HepG2 (cell line): Measurements from ENCODE around the gene DYNC1LI1. TPM values are rescaled to one million over a fixed set of nuclear protein-coding genes. Genes with fewer than 3 reads are reported as not detected.

Experiments
- ATAC-seq: fragments of 200-7000 bp; cut with Tn5 transposase; 3 replicates; pipeline ENCODE4 v1.9.1; 2020; ENCODE audit warnings: mild to moderate bottlenecking, moderate library complexity
- BruUV-seq: library from RNA; stranded (reverse); fragments of 400-500 nt; replicated peaks from 2 replicates; lab custom pipeline; 2021; lab: Mats Ljungman, UMichigan
- CTCF ChIA-PET: fragments of 300-600 bp; formaldehyde crosslinking; extraction: SDS; loops from one replicate; lab custom pipeline; 2021; ENCODE audit warnings: low total read pairs, inconsistent platforms, low intra/inter-chr PET ratio; lab: Yijun Ruan, JAX
- POLR2A ChIA-PET: fragments of 350-600 bp; sonication (Branson Sonifier 250); formaldehyde crosslinking; loops from one replicate; lab custom pipeline; 2020; ENCODE audit warnings: antibody characterized with exemption, inconsistent platforms; lab: Yijun Ruan, JAX
- DNase-seq: peaks from one replicate; pipeline ENCODE4 v3.0.0-alpha.2; 2015; ENCODE audit warnings: low spot score
- FAIRE-seq: peaks from 3 replicates; lab custom pipeline; 2011; peaks lifted over from hg19 to GRCh38; lab: Jason Lieb, UNC
- H2AFZ ChIP-seq: one replicate; pipeline ENCODE4 v1.6.1; 2011; ENCODE audit warnings: low read length, inconsistent platforms
- H3K27ac ChIP-seq: fragments of 300-600 bp; 3 replicates; pipeline ENCODE4 v1.8.0; 2011; ENCODE audit warnings: mixed run types, mild to moderate bottlenecking, mixed read lengths, low read length, inconsistent platforms; ENCODE audit not compliant: insufficient read depth; ENCODE audit errors: extremely low read length
- H3K27me3 ChIP-seq, 2 experiments: fragments of 200-600 bp in 1 of 2; 2 replicates in 1 of 2; 3 replicates in 1 of 2; pipeline versions ENCODE4 v1.6.0 to v1.8.0; 2011; ENCODE audit warnings: low read length in 2 of 2, mild to moderate bottlenecking in 2 of 2, moderate library complexity in 2 of 2, inconsistent platforms in 1 of 2; ENCODE audit not compliant: insufficient read depth in 2 of 2, control insufficient read depth in 1 of 2
- H3K36me3 ChIP-seq, 2 experiments: fragments of 200-600 bp in 1 of 2; replicated peaks in 1 of 2; 2 replicates in 1 of 2; 3 replicates in 1 of 2; pipeline versions ENCODE4 v1.5.1 to v1.8.0; 2011; ENCODE audit warnings: low read length in 2 of 2, inconsistent platforms in 1 of 2; ENCODE audit not compliant: insufficient read depth in 2 of 2, control insufficient read depth in 1 of 2
- H3K4me1 ChIP-seq: 2 replicates; pipeline ENCODE4 v1.5.1; 2012; ENCODE audit warnings: low read length, inconsistent platforms; ENCODE audit not compliant: insufficient read depth
- H3K4me2 ChIP-seq: 2 replicates; pipeline ENCODE4 v1.6.0; 2011; ENCODE audit warnings: low read depth, low read length, inconsistent platforms
- H3K4me3 ChIP-seq, 3 experiments: fragments of 200-600 bp in 1 of 3; sonication (generic), shearing (Covaris generic) in 1 of 3; replicated peaks in 1 of 3; 2 replicates each; pipeline ENCODE4 v1.5.1; 2011 to 2016; ENCODE audit warnings: low read length in 3 of 3, inconsistent platforms in 2 of 3, low read depth in 2 of 3, mild to moderate bottlenecking in 2 of 3, control low read depth in 1 of 3, mixed read lengths in 1 of 3; ENCODE audit not compliant: insufficient read depth in 1 of 3
- H3K79me2 ChIP-seq: one replicate; pipeline ENCODE4 v1.6.1; 2011; ENCODE audit warnings: low read length, inconsistent platforms; ENCODE audit not compliant: insufficient read depth
- H3K9ac ChIP-seq: 2 replicates; pipeline ENCODE4 v1.6.0; 2011; ENCODE audit warnings: mild to moderate bottlenecking, low read depth, low read length, inconsistent platforms; ENCODE audit not compliant: insufficient read depth
- H3K9me3 ChIP-seq: 2 replicates; pipeline ENCODE4 v1.5.1; 2012; ENCODE audit warnings: mild to moderate bottlenecking, low read length
- H4K20me1 ChIP-seq: 2 replicates; pipeline ENCODE4 v1.6.0; 2011; ENCODE audit warnings: inconsistent platforms, mild to moderate bottlenecking, low read length, moderate library complexity; ENCODE audit not compliant: insufficient read depth
- BCL6 ChIP-seq: IDR thresholded peaks from 2 replicates; pipeline ENCODE4 v1.6.1; 2016; ENCODE audit warnings: missing genetic modification reagents, missing compliant biosample characterization
- CHD4 ChIP-seq: fragments of 200-600 bp; sonication (generic); IDR thresholded peaks from 2 replicates; pipeline ENCODE4 v1.7.0; 2017; ENCODE audit warnings: mild to moderate bottlenecking, low read length, borderline replicate concordance
- HNF4G ChIP-seq, 2 experiments: sonication (generic) in 1 of 2; formaldehyde crosslinking in 1 of 2; IDR thresholded peaks; 2 replicates each; pipeline versions ENCODE4 v1.4.0 to v1.6.1; 2011 to 2020; ENCODE audit warnings: borderline replicate concordance in 2 of 2, low read depth in 2 of 2, mild to moderate bottlenecking in 2 of 2, low read length in 1 of 2, missing genetic modification reagents in 1 of 2, moderate library complexity in 1 of 2
- MAFK ChIP-seq, 2 experiments: IDR thresholded peaks in 1 of 2; conservative IDR thresholded peaks in 1 of 2; 2 replicates each; pipeline ENCODE4 v1.6.1; 2011; ENCODE audit warnings: improper control_type of control experiment in 2 of 2, low read length in 2 of 2
- NCOA2 ChIP-seq: sonication (generic); formaldehyde crosslinking; IDR thresholded peaks from 2 replicates; pipeline ENCODE4 v1.8.0; 2022; ENCODE audit warnings: inconsistent platforms
- PRDM10 ChIP-seq: sonication (generic); formaldehyde crosslinking; IDR thresholded peaks from 2 replicates; pipeline ENCODE4 v1.4.0; 2020; ENCODE audit warnings: low read depth, missing genetic modification reagents
- RCOR2 ChIP-seq: IDR thresholded peaks from 2 replicates; pipeline ENCODE4 v1.6.1; 2016; ENCODE audit warnings: missing biosample characterization, missing genetic modification reagents
- RELA ChIP-seq: sonication (generic); formaldehyde crosslinking; IDR thresholded peaks from 2 replicates; pipeline ENCODE4 v1.4.0; 2020; ENCODE audit warnings: missing genetic modification reagents
- REXO4 ChIP-seq: sonication (generic); formaldehyde crosslinking; IDR thresholded peaks from 2 replicates; pipeline ENCODE4 v1.8.0; 2022; ENCODE audit warnings: missing genetic modification reagents, mild to moderate bottlenecking, borderline replicate concordance
- RNF219 ChIP-seq: sonication (generic); formaldehyde crosslinking; IDR thresholded peaks from 2 replicates; pipeline ENCODE4 v1.5.0; 2020; ENCODE audit warnings: mild to moderate bottlenecking, missing genetic modification reagents
- THYN1 ChIP-seq: sonication (generic); formaldehyde crosslinking; IDR thresholded peaks from 2 replicates; pipeline ENCODE4 v1.8.1; 2023; ENCODE audit warnings: low read depth, mild to moderate bottlenecking, moderate library complexity, missing genetic modification reagents, borderline replicate concordance
- ZNF580 ChIP-seq: IDR thresholded peaks from 2 replicates; pipeline ENCODE4 v1.6.1; 2016; ENCODE audit warnings: low read depth, borderline replicate concordance
- ZNF709 ChIP-seq: sonication (generic); formaldehyde crosslinking; IDR thresholded peaks from 2 replicates; pipeline ENCODE4 v1.5.0; 2020; ENCODE audit warnings: mild to moderate bottlenecking, missing genetic modification reagents
- ZNF75D ChIP-seq: sonication (generic); formaldehyde crosslinking; IDR thresholded peaks from 2 replicates; pipeline ENCODE4 v1.8.1; 2023; ENCODE audit warnings: missing genetic modification reagents, mild to moderate bottlenecking, borderline replicate concordance
- ZNF773 ChIP-seq: sonication (generic); formaldehyde crosslinking; IDR thresholded peaks from 2 replicates; pipeline ENCODE4 v1.4.0; 2020; ENCODE audit warnings: missing genetic modification reagents, borderline replicate concordance
- ZNF775 ChIP-seq: sonication (generic); formaldehyde crosslinking; IDR thresholded peaks from 2 replicates; pipeline ENCODE4 v1.4.0; 2020; ENCODE audit warnings: missing genetic modification reagents, mild to moderate bottlenecking, moderate library complexity, borderline replicate concordance
- ZNF891 ChIP-seq: sonication (generic); formaldehyde crosslinking; IDR thresholded peaks from 2 replicates; pipeline ENCODE4 v1.5.0; 2020; ENCODE audit warnings: mild to moderate bottlenecking, missing genetic modification reagents
- WGBS: methylation state at CpG from one replicate; pipeline ENCODE4 v1.1.6; 2017; ENCODE audit warnings: low lambda C conversion rate; 5-methylcytosine and 5-hydroxymethylcytosine counted together
- in situ Hi-C: cut with HindIII; loops from 2 replicates; pipeline ENCODE4 v1.10.0; 2017; ENCODE audit warnings: low pct_unique_long_range_greater_than_20kb; ENCODE audit not compliant: extremely low pct_ligation_motif_present
- intact Hi-C: fragments of 100-400 bp; cut with micrococcal nuclease; formaldehyde crosslinking; loops from one replicate; pipeline ENCODE4 v1.10.0; 2022; ENCODE audit not compliant: unreplicated experiment
- polyA plus RNA-seq, 8 experiments: library from polyadenylated mRNA; depleted of rRNA in 3 of 8; stranded (reverse) in 7 of 8; unstranded in 1 of 8; fragments of >200 nt; fragmentation: Illumina TruSeq in 4 of 8; extraction: Trizol in 4 of 8; gene quantifications; 2 replicates each; pipeline versions ENCODE4 v1.2.1 to v1.2.3, GENCODE V29; 2011 to 2016; ENCODE audit warnings: low read depth in 4 of 8, missing spikeins in 1 of 8, mixed read lengths in 1 of 8; ENCODE audit not compliant: insufficient read depth in 1 of 8
- total RNA-seq, 5 experiments: library from RNA; depleted of rRNA; stranded (reverse); fragments of >200 nt; fragmentation: Illumina TruSeq; extraction: Trizol; gene quantifications; 2 replicates each; pipeline ENCODE4 v1.2.3, GENCODE V29; 2016; ENCODE audit warnings: low read depth in 1 of 5

The DYNC1LI1 gene
- total and polyA plus RNA-seq, 2 of the 13 experiments (the other 11 are each of a cell fraction or from before 2014, with no cell fraction given): 13.4 to 37.1 TPM

- ATAC-seq: peak; percentile 92
- intact Hi-C loops: loop anchor here (10.0 kb wide), 1 partner anchor 108 kb away; the partner anchor contains the start of gene CMTM7
- WGBS: under 1% methylated on average over 17 of the region's 61 CpGs
- Histone ChIP-seq H3K4me3 (peak within 1 kb of the TSS; percentile 76 to 97 (median 82)), H3K9me3 (no peaks in the 10 kb centered on the region), H3K4me2 (peak within 1 kb of the TSS; percentile 88), H3K79me2 (peaks cover 30% of the 10 kb centered on the region), H4K20me1 (no peaks in the 10 kb centered on the region), H3K36me3 (no peaks in the 10 kb centered on the region), H2AFZ (peak within 1 kb of the TSS; percentile 100), H3K27me3 (peaks cover 0 to 1% of the 10 kb centered on the region in 2 experiments; a peak in 2 of 5 replicates), H3K4me1 (peaks cover 48% of the 10 kb centered on the region), H3K9ac (peak within 1 kb of the TSS; percentile 87), H3K27ac (peak within 1 kb of the TSS; percentile 80)
- ChIA-PET POLR2A (no interaction called here), CTCF (no interaction called here)
- FAIRE-seq: no peak
- DNase-seq: peak; percentile 61
- no TSS peak for BruUV-seq
- in situ Hi-C loops: loop anchor here (10.0 kb wide), 1 partner anchor 432 kb away; no protein-coding TSS in a partner anchor
- TF ChIP-seq ZNF891 (CRISPR knock-in tag): no peak
- no peak for TF ChIP-seq ZNF75D (CRISPR knock-in tag)
- no peak for TF ChIP-seq ZNF773 (CRISPR knock-in tag)
- no peak for TF ChIP-seq THYN1 (CRISPR knock-in tag)
- TF ChIP-seq CHD4: no peak
- TF ChIP-seq ZNF580 (CRISPR knock-in tag): peak; percentile 57; the same call in 1 of the 2 replicates
- TF ChIP-seq RNF219 (CRISPR knock-in tag): no peak
- no peak for TF ChIP-seq HNF4G (IDR thresholded peaks at IDR 0.05; ENCODE audit: borderline replicate concordance, low read depth, low read length)
- TF ChIP-seq HNF4G (CRISPR knock-in tag; IDR thresholded peaks at IDR 0.05; ENCODE audit: borderline replicate concordance, low read depth): 0 out of 2 replicates have a peak, but pooled peaks have one; percentile 11
- 0 out of 2 replicates have a peak, but pooled peaks have one; percentile 21 for TF ChIP-seq BCL6 (CRISPR knock-in tag)
- no peak for TF ChIP-seq NCOA2 (CRISPR knock-in tag)
- no peak for TF ChIP-seq ZNF775
- no peak for TF ChIP-seq RCOR2 (CRISPR knock-in tag)
- no peak for TF ChIP-seq ZNF709 (CRISPR knock-in tag)
- no peak for TF ChIP-seq PRDM10 (CRISPR knock-in tag)
- TF ChIP-seq REXO4 (CRISPR knock-in tag): no peak
- no peak for TF ChIP-seq RELA (CRISPR knock-in tag)
- TF ChIP-seq MAFK (conservative IDR thresholded peaks at IDR 0.05 in 1 of 2, IDR thresholded peaks at IDR 0.05 in 1 of 2; ENCODE audit: low read length in 2 of 2): no peak
These were observed 68.3 kb downstream of the DYNC1LI1 start, which contains the start of gene CMTM6 for GRCh38 chr3:32502118-32502945. Gene CMTM6 (minus strand): TSS chr3:32502852. CDS start chr3:32502745, 107 bp downstream.
